Activated CD4-positive, alpha-beta T cell treated with anti-CD3 and anti-CD28 coated beads, Interleukin-2, amount 10 ng/mL, durations not matched to agents 24 days and 14 days (primary cell): ENCODE data around the gene MACF1. TPM values are rescaled to one million over a fixed set of nuclear protein-coding genes. Genes with fewer than 3 reads are reported as not detected.

ENCODE experiments used
- DNase-seq: peaks from one replicate; pipeline ENCODE4 v3.0.0; 2022
- H3K27ac Mint-ChIP-seq: one replicate; pipeline ENCODE4 v1.8.0; 2022; ENCODE audit warnings: mild to moderate bottlenecking, mixed read lengths
- H3K27me3 Mint-ChIP-seq: one replicate; pipeline ENCODE4 v1.8.0; 2022; ENCODE audit warnings: mixed read lengths
- H3K36me3 Mint-ChIP-seq: one replicate; pipeline ENCODE4 v1.8.0; 2022; ENCODE audit warnings: low read depth, mild to moderate bottlenecking, mixed read lengths
- H3K4me1 Mint-ChIP-seq: one replicate; pipeline ENCODE4 v1.8.0; 2021; ENCODE audit warnings: mixed read lengths
- H3K4me3 Mint-ChIP-seq: one replicate; pipeline ENCODE4 v1.8.0; 2022; ENCODE audit warnings: mild to moderate bottlenecking, moderate library complexity, mixed read lengths
- H3K9me3 Mint-ChIP-seq: one replicate; pipeline ENCODE4 v1.8.0; 2021; ENCODE audit warnings: mixed read lengths
- intact Hi-C: fragments of 100-400 bp; cut with micrococcal nuclease; formaldehyde crosslinking; loops from one replicate; pipeline ENCODE4 v1.15.1; 2023
- total RNA-seq: library from RNA; stranded (reverse); gene quantifications from 2 replicates; pipeline ENCODE4 v1.2.3, GENCODE V29; 2022

Gene MACF1
- total RNA-seq, 1 donor from 2014 or later, result 204 TPM

DNA sequence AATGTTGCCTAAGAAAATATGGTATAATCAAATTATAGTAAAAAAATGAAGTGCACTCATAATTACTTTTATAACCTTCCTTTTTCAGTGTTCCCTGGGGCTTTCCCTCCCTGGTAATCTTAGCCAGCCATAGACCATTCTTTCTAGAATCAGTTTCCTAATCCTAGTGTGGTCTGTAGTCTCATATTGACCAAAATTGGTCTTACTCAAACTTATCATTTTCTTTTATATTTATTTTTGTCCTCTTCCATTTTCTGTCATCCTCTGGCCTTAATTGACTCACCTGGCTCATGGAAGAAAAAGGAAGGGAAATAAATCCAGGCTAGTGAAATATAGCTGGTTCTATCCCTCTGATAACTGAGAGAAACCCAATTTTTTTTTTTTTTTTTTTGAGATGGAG is 216.0 kb downstream of the MACF1 start:
- Mint-ChIP-seq H3K27ac (no peak overlapping the region), H3K27me3 (no peaks in the 10 kb centered on the region), H3K36me3 (peaks cover 30% of the 10 kb centered on the region), H3K4me1 (peaks cover 9% of the 10 kb centered on the region), H3K9me3 (no peaks in the 10 kb centered on the region), H3K4me3 (no peak overlapping the region)
- intact Hi-C loops, result no loop called here
- no peak for DNase-seq

DNA sequence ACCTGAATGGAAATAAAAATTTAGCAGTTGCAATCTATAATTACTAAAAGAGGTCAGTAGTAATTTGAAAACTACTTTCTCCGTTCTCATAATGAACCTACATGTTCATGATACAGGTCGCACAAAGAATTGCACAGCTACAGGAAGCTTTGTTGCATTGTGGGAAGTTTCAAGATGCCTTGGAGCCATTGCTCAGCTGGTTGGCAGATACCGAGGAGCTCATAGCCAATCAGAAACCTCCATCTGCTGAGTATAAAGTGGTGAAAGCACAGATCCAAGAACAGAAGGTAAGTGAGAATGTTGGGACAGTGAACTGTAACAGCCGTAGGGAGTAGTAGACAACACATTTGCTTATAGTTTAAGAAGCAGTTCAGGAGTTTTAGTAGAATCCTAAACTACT is 218.1 kb downstream of the MACF1 start:
- H3K27ac Mint-ChIP-seq, result no peak overlapping the region
- no peaks in the 10 kb centered on the region for H3K27me3 Mint-ChIP-seq
- H3K4me3 Mint-ChIP-seq, result no peak overlapping the region
- intact Hi-C loops, result no loop called here
- no peaks in the 10 kb centered on the region for H3K9me3 Mint-ChIP-seq
- H3K4me1 Mint-ChIP-seq, result peaks cover 9% of the 10 kb centered on the region
- H3K36me3 Mint-ChIP-seq, result peaks cover 44% of the 10 kb centered on the region
- DNase-seq, result no peak

DNA sequence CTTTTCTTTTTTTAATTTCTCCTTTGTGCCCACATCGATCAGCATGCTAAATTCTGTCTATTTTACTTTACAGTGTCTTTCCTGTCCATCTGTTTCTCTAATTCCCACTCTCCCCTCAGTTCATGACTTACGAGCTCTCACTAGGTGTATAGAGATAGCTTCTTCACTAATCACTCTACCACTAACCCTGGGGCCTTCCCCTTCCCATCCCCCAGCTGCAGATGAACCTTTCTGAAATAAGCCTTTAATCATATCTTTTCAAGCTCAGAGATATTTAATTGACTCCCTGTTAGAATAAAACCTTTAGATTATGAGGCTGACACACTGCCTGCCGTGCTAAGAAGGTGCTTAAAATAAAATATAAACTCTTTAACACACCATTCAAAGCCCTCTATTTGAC is 220.7 kb downstream of the MACF1 start:
- H3K9me3 Mint-ChIP-seq, result no peaks in the 10 kb centered on the region
- peaks cover 6% of the 10 kb centered on the region for H3K4me1 Mint-ChIP-seq
- peaks cover 54% of the 10 kb centered on the region for H3K36me3 Mint-ChIP-seq

DNA sequence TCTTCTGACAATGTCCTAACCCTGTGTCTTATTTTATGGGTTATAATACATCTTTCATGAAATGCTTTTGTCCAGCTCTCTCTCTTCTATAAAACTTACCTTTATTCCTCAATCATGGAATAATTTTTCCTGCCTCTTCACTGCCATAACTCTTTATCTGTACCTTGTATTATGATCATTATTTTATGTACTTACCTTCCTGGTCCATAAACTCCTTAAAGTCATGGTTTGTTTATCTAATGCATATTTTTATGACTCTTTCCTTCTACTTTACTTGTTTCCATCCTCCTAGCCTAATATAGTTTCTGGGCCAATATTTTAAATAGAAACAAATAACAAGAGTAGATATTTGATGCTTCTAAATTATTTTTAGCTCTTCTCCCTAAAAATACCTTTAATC is 221.1 kb downstream of the MACF1 start:
- no peaks in the 10 kb centered on the region for H3K27me3 Mint-ChIP-seq
- peaks cover 57% of the 10 kb centered on the region for H3K36me3 Mint-ChIP-seq
- DNase-seq, result no peak
- intact Hi-C loops, result no loop called here
- H3K4me1 Mint-ChIP-seq, result peaks cover 6% of the 10 kb centered on the region
- no peaks in the 10 kb centered on the region for H3K9me3 Mint-ChIP-seq
- no peak overlapping the region for H3K27ac Mint-ChIP-seq
- H3K4me3 Mint-ChIP-seq, result no peak overlapping the region

More for the DNA sequence above, 220.7 kb downstream of the MACF1 start:
- intact Hi-C loops, result no loop called here
- no peak for DNase-seq
- no peak overlapping the region for H3K27ac Mint-ChIP-seq
- no peak overlapping the region for H3K4me3 Mint-ChIP-seq
- no peaks in the 10 kb centered on the region for H3K27me3 Mint-ChIP-seq

DNA sequence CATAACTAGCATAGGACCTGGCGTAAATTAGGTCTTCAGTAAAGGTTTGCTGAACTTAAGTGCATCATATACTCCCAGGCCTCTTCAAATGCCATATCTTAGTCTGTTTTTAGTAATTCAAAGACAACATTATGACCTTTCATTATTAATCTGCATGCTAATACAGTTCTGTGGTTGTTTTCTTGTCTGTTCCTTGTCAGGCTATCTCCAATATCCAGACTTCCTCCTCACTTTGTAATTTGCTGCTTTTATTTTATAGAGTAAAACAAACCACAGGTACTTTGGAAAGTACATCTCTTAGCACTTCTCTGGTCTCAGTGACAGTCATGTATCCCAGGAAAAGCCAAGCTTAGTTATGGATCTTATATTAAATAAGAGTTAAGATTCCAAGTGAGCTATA is 221.9 kb downstream of the MACF1 start:
- Mint-ChIP-seq H3K36me3 (peaks cover 60% of the 10 kb centered on the region), H3K9me3 (no peaks in the 10 kb centered on the region), H3K4me1 (peaks cover 4% of the 10 kb centered on the region)

DNA sequence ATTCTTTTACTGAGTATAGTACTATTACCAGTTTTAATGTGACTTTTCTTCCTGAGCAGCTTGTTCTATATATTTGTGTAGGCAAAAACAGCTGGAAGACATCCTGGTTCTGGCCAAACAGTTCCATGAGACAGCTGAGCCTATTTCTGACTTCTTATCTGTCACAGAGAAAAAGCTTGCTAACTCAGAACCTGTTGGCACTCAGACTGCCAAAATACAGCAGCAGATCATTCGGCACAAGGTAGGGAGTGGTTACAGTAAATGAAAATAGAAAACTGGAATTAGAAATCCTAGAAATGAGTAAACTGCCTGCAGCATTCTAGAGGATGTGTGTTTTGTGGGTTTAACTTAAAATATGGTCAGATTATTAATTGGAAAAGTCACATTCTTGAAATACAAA is 222.9 kb downstream of the MACF1 start:
- H3K4me3 Mint-ChIP-seq, result no peak overlapping the region
- H3K4me1 Mint-ChIP-seq, result peaks cover 2% of the 10 kb centered on the region
- no peak for DNase-seq
- intact Hi-C loops, result no loop called here
- H3K27ac Mint-ChIP-seq, result no peak overlapping the region
- H3K27me3 Mint-ChIP-seq, result no peaks in the 10 kb centered on the region
- peaks cover 61% of the 10 kb centered on the region for H3K36me3 Mint-ChIP-seq
- no peaks in the 10 kb centered on the region for H3K9me3 Mint-ChIP-seq

More for the DNA sequence above, 221.9 kb downstream of the MACF1 start:
- Mint-ChIP-seq H3K27me3 (no peaks in the 10 kb centered on the region), H3K4me3 (no peak overlapping the region), H3K27ac (no peak overlapping the region)
- intact Hi-C loops, result no loop called here
- no peak for DNase-seq

DNA sequence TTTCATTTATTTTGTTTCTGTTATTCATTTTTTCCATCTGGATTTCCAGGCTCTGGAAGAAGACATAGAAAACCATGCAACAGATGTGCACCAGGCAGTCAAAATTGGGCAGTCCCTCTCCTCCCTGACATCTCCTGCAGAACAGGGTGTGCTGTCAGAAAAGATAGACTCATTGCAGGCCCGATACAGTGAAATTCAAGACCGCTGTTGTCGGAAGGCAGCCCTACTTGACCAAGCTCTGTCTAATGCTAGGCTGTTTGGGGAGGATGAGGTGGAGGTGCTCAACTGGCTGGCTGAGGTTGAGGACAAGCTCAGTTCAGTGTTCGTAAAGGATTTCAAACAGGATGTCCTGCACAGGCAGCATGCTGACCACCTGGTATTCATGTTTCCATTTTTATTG is 223.4 kb downstream of the MACF1 start:
- H3K4me3 Mint-ChIP-seq, result no peak overlapping the region
- H3K27ac Mint-ChIP-seq, result no peak overlapping the region
- DNase-seq, result no peak
- no peaks in the 10 kb centered on the region for H3K27me3 Mint-ChIP-seq
- no peaks in the 10 kb centered on the region for H3K9me3 Mint-ChIP-seq
- intact Hi-C loops, result no loop called here
- peaks cover 60% of the 10 kb centered on the region for H3K36me3 Mint-ChIP-seq
- H3K4me1 Mint-ChIP-seq, result peaks cover 1% of the 10 kb centered on the region

DNA sequence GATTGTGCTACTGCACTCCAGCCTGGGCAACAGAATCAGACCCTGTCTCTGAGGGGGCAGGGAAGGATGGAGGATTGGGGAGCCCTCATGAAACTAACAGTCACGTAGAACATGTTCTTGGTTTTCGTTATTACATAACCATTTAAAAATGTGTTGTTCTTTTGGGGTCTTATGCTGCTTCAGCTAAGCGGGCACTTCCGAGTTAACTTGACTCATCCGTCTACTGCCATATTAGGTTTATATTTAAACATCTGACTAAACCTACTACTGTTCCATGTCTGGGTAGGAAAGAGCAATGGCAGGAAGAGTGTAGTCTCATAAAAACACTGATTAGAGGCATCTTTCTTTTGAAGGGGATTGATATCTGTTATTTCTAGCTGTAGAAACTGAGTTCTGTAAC is 227.4 kb downstream of the MACF1 start:
- intact Hi-C loops, result no loop called here
- peaks cover 65% of the 10 kb centered on the region for H3K36me3 Mint-ChIP-seq
- H3K4me3 Mint-ChIP-seq, result no peak overlapping the region
- no peak for DNase-seq
- H3K4me1 Mint-ChIP-seq, result peaks cover 1% of the 10 kb centered on the region
- no peaks in the 10 kb centered on the region for H3K27me3 Mint-ChIP-seq
- no peaks in the 10 kb centered on the region for H3K9me3 Mint-ChIP-seq
- peak overlapping the region; percentile 11 for H3K27ac Mint-ChIP-seq

DNA sequence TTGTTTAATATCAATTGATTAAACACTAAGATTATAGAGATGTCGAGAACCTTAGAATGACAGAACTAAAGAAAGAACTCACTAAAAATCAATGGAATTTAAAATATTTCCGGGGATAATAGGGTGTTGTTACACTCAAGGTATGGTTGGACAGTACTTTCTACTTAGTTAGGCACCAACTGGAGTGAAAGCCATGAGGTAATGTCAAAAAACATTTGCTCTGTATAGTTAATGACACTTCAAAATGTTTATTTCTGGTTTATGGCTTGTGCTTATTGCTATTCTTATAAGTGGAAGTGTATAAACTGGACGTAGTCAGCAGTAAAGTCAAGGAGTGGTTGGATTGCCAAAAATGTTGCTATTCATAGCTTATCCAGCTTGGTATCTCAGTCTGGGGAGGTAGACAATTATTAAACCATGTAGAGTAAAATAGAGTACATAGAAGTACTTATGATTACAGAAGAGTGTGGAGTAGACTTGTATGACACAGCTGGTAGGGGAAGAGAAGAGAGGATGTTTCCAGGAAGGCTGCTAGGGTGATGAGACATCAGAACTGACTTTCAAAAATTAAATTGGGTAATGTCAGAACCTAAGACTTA is 230.4 kb downstream of the MACF1 start:
- intact Hi-C loops, result no loop called here
- H3K9me3 Mint-ChIP-seq, result no peaks in the 10 kb centered on the region
- no peak for DNase-seq
- no peak overlapping the region for H3K27ac Mint-ChIP-seq
- H3K27me3 Mint-ChIP-seq, result no peaks in the 10 kb centered on the region
- H3K4me1 Mint-ChIP-seq, result no peaks in the 10 kb centered on the region
- no peak overlapping the region for H3K4me3 Mint-ChIP-seq
- H3K36me3 Mint-ChIP-seq, result peaks cover 56% of the 10 kb centered on the region

DNA sequence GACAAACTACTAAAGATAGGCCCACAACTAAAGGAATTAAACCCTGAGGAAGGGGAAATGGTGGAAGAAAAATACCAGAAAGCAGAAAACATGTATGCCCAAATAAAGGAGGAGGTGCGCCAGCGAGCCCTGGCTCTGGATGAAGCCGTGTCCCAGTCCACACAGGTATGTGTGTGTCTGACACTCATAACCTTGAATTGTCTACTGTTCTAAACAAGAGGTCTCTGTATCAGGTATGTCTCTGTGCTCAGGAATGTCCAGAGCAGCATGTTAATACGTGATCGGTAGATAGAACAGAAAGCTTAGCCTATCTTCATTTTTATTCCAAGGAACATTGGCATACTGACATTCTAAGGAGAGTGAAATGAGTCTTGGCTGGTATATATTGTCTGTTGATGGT is 231.1 kb downstream of the MACF1 start:
- Mint-ChIP-seq H3K9me3 (no peaks in the 10 kb centered on the region), H3K4me3 (no peak overlapping the region), H3K27me3 (no peaks in the 10 kb centered on the region), H3K4me1 (no peaks in the 10 kb centered on the region), H3K27ac (no peak overlapping the region), H3K36me3 (peaks cover 54% of the 10 kb centered on the region)
- intact Hi-C loops, result no loop called here
- no peak for DNase-seq

DNA sequence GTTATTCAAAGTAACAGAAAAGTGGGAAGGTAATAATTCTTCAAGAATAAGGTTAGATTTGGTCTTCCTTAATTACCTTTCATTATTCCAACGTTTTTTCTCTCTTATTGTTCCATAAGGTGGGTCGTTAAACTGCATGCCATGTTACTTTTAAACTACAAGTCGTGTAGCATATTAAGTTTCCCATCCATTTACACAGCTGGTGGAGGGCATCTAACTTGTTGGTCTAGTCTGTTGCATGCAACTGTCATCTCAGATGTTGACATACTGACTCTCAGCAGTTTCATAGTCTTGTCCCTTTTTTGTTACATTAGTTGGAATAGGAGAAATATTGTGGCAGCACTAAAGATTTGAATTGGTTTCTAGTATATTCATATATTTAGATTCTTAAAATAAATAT is 232.3 kb downstream of the MACF1 start:
- Mint-ChIP-seq H3K4me1 (no peaks in the 10 kb centered on the region), H3K27me3 (no peaks in the 10 kb centered on the region), H3K36me3 (peaks cover 56% of the 10 kb centered on the region), H3K4me3 (no peak overlapping the region), H3K9me3 (no peaks in the 10 kb centered on the region), H3K27ac (no peak overlapping the region)
- DNase-seq, result no peak
- intact Hi-C loops, result no loop called here

DNA sequence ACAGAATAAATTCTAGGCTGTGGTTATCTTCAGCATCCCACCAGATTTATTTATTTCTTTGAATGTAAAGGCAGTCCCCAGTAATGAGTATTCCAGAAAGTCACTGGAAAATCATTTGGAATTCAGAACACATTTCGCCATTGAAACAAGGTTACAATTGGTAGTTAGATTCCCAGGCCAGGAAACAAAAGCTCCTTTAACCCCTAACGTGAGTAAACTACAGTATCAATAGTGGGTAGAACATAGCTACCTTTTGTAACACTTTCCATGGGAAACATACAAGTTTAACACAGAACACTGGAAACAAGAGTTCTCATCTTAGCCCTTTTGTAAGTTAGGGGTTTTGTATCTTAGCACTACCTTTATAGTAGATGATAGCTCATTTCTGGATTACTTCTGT is 233.5 kb downstream of the MACF1 start:
- H3K4me1 Mint-ChIP-seq, result no peaks in the 10 kb centered on the region
- peaks cover 62% of the 10 kb centered on the region for H3K36me3 Mint-ChIP-seq
- H3K27ac Mint-ChIP-seq, result no peak overlapping the region
- DNase-seq, result no peak
- no peaks in the 10 kb centered on the region for H3K9me3 Mint-ChIP-seq
- no peak overlapping the region for H3K4me3 Mint-ChIP-seq
- intact Hi-C loops, result no loop called here
- no peaks in the 10 kb centered on the region for H3K27me3 Mint-ChIP-seq

DNA sequence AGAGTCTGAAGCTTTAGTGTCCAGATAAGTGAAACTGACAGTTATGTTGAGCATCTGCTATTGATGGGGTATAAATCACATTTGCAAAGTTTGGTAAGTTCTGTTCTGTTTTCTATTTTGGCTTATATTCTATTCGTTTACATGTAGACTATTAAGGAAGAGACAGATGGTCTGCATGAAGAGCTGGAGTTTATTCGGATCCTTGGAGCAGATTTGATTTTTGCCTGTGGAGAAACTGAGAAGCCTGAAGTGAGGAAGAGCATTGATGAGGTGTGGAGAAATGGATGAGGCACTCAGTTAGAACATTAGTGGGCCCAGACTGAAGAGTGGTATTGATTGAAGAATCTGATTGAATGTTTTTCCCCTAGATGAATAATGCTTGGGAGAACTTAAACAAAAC is 236.4 kb downstream of the MACF1 start:
- Mint-ChIP-seq H3K4me1 (no peaks in the 10 kb centered on the region), H3K27ac (no peak overlapping the region), H3K9me3 (no peaks in the 10 kb centered on the region), H3K27me3 (no peaks in the 10 kb centered on the region), H3K4me3 (no peak overlapping the region), H3K36me3 (peaks cover 70% of the 10 kb centered on the region)
- intact Hi-C loops, result no loop called here
- no peak for DNase-seq

DNA sequence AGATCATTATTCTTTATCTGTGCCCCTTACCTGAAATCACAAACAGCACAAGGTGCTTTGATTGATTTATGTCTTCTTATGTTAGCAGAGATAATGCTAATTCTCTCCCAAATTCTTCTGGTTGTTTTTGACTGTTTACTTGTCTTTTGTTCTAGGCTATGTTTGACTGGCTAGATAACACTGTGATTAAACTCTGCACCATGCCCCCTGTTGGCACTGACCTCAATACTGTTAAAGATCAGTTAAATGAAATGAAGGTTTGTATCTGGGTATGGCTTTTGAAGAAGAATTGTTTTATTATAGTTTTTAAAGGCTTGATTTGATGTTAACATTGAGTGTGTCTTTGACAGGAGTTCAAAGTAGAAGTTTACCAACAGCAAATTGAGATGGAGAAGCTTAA is 237.3 kb downstream of the MACF1 start:
- no peak for DNase-seq
- no peak overlapping the region for H3K4me3 Mint-ChIP-seq
- H3K27ac Mint-ChIP-seq, result no peak overlapping the region
- no peaks in the 10 kb centered on the region for H3K27me3 Mint-ChIP-seq
- H3K9me3 Mint-ChIP-seq, result no peaks in the 10 kb centered on the region
- intact Hi-C loops, result no loop called here
- no peaks in the 10 kb centered on the region for H3K4me1 Mint-ChIP-seq
- peaks cover 65% of the 10 kb centered on the region for H3K36me3 Mint-ChIP-seq

DNA sequence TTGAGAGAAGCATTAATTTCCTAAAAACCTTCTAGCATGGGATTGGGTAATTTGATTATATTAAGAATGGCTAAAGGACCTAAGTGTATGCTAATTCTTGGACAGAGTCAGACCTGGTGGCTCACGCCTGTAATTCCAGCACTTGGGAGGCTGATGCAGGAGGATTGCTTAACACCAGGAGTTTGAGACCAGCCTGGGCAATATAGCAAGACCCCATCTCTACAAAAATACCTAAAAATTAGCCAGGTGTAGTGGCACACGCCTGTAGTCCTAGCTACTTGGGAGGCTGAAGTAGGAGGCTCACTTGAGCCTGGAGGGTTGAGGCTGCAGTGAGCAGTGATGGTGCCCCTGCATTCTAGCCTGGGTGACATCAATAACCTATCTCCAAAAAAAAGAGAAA is 241.1 kb downstream of the MACF1 start:
- H3K9me3 Mint-ChIP-seq, result no peaks in the 10 kb centered on the region
- H3K27ac Mint-ChIP-seq, result no peak overlapping the region
- no peaks in the 10 kb centered on the region for H3K27me3 Mint-ChIP-seq
- H3K4me3 Mint-ChIP-seq, result no peak overlapping the region
- H3K36me3 Mint-ChIP-seq, result peaks cover 73% of the 10 kb centered on the region
- H3K4me1 Mint-ChIP-seq, result no peaks in the 10 kb centered on the region
- DNase-seq, result no peak
- intact Hi-C loops, result no loop called here
